Smooth muscle cell (in vitro differentiated cells): ENCODE measurements around the gene TMEM184B. TPM values are rescaled to one million over a fixed set of nuclear protein-coding genes. Genes with fewer than 3 reads are reported as not detected.

Experiments used
- DNase-seq: peaks from one replicate; lab custom pipeline; 2025; ENCODE audit not compliant: unreplicated experiment; lab: John Stamatoyannopoulos, UW
- H2AFZ ChIP-seq: fragments of 200-600 bp; sonication (generic); 2 replicates; pipeline ENCODE4 v1.6.0; 2016; ENCODE audit warnings: antibody characterized with exemption, low read depth, mild to moderate bottlenecking
- H3F3A ChIP-seq: fragments of 200-600 bp; sonication (generic); 2 replicates; pipeline ENCODE4 v1.6.0; 2017; ENCODE audit warnings: antibody characterized with exemption, low read depth
- H3K27ac ChIP-seq: fragments of 200-600 bp; sonication (generic); 2 replicates; pipeline ENCODE4 v1.5.1; 2016; ENCODE audit warnings: low read depth, mild to moderate bottlenecking
- H3K27me3 ChIP-seq: fragments of 200-600 bp; sonication (generic); 2 replicates; pipeline ENCODE4 v1.6.1; 2016; ENCODE audit warnings: low read depth, mild to moderate bottlenecking
- H3K36me3 ChIP-seq: fragments of 200-600 bp; sonication (generic); 2 replicates; pipeline ENCODE4 v1.5.1; 2016; ENCODE audit warnings: low read depth
- H3K4me1 ChIP-seq: fragments of 200-600 bp; sonication (generic); 2 replicates; pipeline ENCODE4 v1.5.1; 2016; ENCODE audit warnings: low read depth
- H3K4me2 ChIP-seq: fragments of 200-600 bp; sonication (generic); 2 replicates; pipeline ENCODE4 v1.6.0; 2016; ENCODE audit warnings: mild to moderate bottlenecking
- H3K4me3 ChIP-seq: fragments of 200-600 bp; sonication (generic); 2 replicates; pipeline ENCODE4 v1.5.1; 2016; ENCODE audit warnings: mild to moderate bottlenecking
- H3K79me2 ChIP-seq: fragments of 200-600 bp; sonication (generic); 2 replicates; pipeline ENCODE4 v1.6.0; 2016; ENCODE audit warnings: low read depth, mild to moderate bottlenecking
- H3K9ac ChIP-seq: fragments of 200-600 bp; sonication (generic); 2 replicates; pipeline ENCODE4 v1.6.0; 2016; ENCODE audit warnings: low read depth
- H3K9me3 ChIP-seq: fragments of 200-600 bp; sonication (generic); replicated peaks from 2 replicates; pipeline ENCODE4 v1.5.1; 2016; ENCODE audit warnings: low read depth
- H4K20me1 ChIP-seq: fragments of 200-600 bp; sonication (generic); 2 replicates; pipeline ENCODE4 v1.6.0; 2016; ENCODE audit warnings: low read depth
- CTCF ChIP-seq: fragments of 200-600 bp; sonication (generic); IDR thresholded peaks from 2 replicates; pipeline ENCODE4 v1.5.1; 2017; ENCODE audit warnings: borderline replicate concordance, mild to moderate bottlenecking, antibody characterized with exemption; ENCODE audit not compliant: insufficient read depth, poor library complexity, severe bottlenecking
- WGBS: methylation state at CpG from one replicate; pipeline ENCODE4 v1.1.7; 2016; ENCODE audit warnings: low lambda C conversion rate; 5-methylcytosine and 5-hydroxymethylcytosine counted together
- polyA plus RNA-seq: library from polyadenylated mRNA; unstranded; fragments of >200 nt; fragmentation: Nextera tagmentation; extraction: Ambion mirVana; gene quantifications from 2 replicates; pipeline ENCODE4 v1.2.1, GENCODE V29; 2016
- total RNA-seq: library from RNA; depleted of rRNA; stranded (reverse); fragments of >200 nt; gene quantifications from 2 replicates; pipeline ENCODE4 v1.2.3, GENCODE V29; 2014

The TMEM184B gene
- total and polyA plus RNA-seq, 2 experiments from 2014 or later, result 34.1 to 96.3 TPM

GRCh38 chr22:38262051-38262795 is 10.6 kb downstream of the TMEM184B start:
- Histone ChIP-seq H3K4me3 (no peak overlapping the region), H3K4me1 (peaks cover 37% of the 10 kb centered on the region), H3K79me2 (peaks cover 98% of the 10 kb centered on the region), H2AFZ (no peak overlapping the region), H3K4me2 (no peak overlapping the region), H3K9ac (no peak overlapping the region), H3K9me3 (no peaks in the 10 kb centered on the region), H3F3A (peaks cover 7% of the 10 kb centered on the region), H3K36me3 (no peaks in the 10 kb centered on the region), H4K20me1 (peaks cover 100% of the 10 kb centered on the region), H3K27ac (peak overlapping the region; percentile 21), H3K27me3 (no peaks in the 10 kb centered on the region)
- WGBS, result 76% methylated on average over 20 of the region's 20 CpGs
- TF ChIP-seq CTCF, result peak; percentile 35
- no peak for DNase-seq

- Histone ChIP-seq H3F3A (peaks cover 7% of the 10 kb centered on the region), H3K9ac (no peak overlapping the region), H3K79me2 (peaks cover 99% of the 10 kb centered on the region), H3K27ac (peak overlapping the region; percentile 43), H2AFZ (no peak overlapping the region), H3K4me3 (no peak overlapping the region), H3K36me3 (no peaks in the 10 kb centered on the region), H4K20me1 (peaks cover 100% of the 10 kb centered on the region), H3K4me1 (peaks cover 35% of the 10 kb centered on the region), H3K27me3 (no peaks in the 10 kb centered on the region), H3K9me3 (no peaks in the 10 kb centered on the region), H3K4me2 (peak overlapping the region; percentile 44)
- 73% methylated on average over 15 of the region's 15 CpGs for WGBS
- no peak for DNase-seq
- TF ChIP-seq CTCF, result no peak
Observed at GRCh38 chr22:38260761-38261681, 11.8 kb downstream of the TMEM184B start.

- no peak overlapping the region for H3K4me3 ChIP-seq
- H3K27me3 ChIP-seq, result no peaks in the 10 kb centered on the region
- H3K9ac ChIP-seq, result no peak overlapping the region
- TF ChIP-seq CTCF, result no peak
- no peak overlapping the region for H2AFZ ChIP-seq
- no peaks in the 10 kb centered on the region for H3K36me3 ChIP-seq
- DNase-seq, result no peak
- H3K4me2 ChIP-seq, result no peak overlapping the region
- H3K9me3 ChIP-seq, result no peaks in the 10 kb centered on the region
- H3K79me2 ChIP-seq, result peaks cover 99% of the 10 kb centered on the region
- 82% methylated on average over 8 of the region's 8 CpGs for WGBS
- no peak overlapping the region for H3K27ac ChIP-seq
- H4K20me1 ChIP-seq, result peaks cover 100% of the 10 kb centered on the region
- peaks cover 7% of the 10 kb centered on the region for H3F3A ChIP-seq
- peaks cover 35% of the 10 kb centered on the region for H3K4me1 ChIP-seq
Observed at GRCh38 chr22:38259370-38259769, 13.4 kb downstream of the TMEM184B start.
